Measurements from ENCODE around the gene PLAAT1. TPM values are rescaled to one million over a fixed set of nuclear protein-coding genes. Genes with fewer than 3 reads are reported as not detected.

PLAAT1 gene
- total RNA-seq, 1 experiment from 2014 or later: not detected

- ChIA-PET CTCF (no interaction called here), RAD21 (ENCODE audit: low non-redundant PET in 1 of 2, low total read pairs in 2 of 2, uncharacterized antibody in 2 of 2, unreplicated experiment in 2 of 2) (no interaction called here), POLR2A (no interaction called here)
- no peaks in the 10 kb centered on the region for H4K20me1 ChIP-seq (ENCODE audit: insufficient read depth)
- no peak overlapping the region for H3K4me2 ChIP-seq (ENCODE audit: low read length)
- no peaks in the 10 kb centered on the region for H3K4me1 ChIP-seq (ENCODE audit: control insufficient read depth in 1 of 2, insufficient read depth in 2 of 2, low read length in 2 of 2)
- BruUV-seq (replicated peaks): no TSS peak
- TF ChIP-seq TCF7L2 (IDR thresholded peaks at IDR 0.05; ENCODE audit: borderline replicate concordance, extremely low read depth, insufficient read depth, insufficient read length) (no peak), ELF1 (IDR thresholded peaks at IDR 0.05; ENCODE audit: borderline replicate concordance, low read depth) (no peak), SRF (IDR thresholded peaks at IDR 0.05; ENCODE audit: low read depth) (no peak), CBX3 (IDR thresholded peaks at IDR 0.05; ENCODE audit: low read depth) (no peak), SP1 (IDR thresholded peaks at IDR 0.05; ENCODE audit: low read depth) (no peak)
- no peak overlapping the region for H2AFZ ChIP-seq (ENCODE audit: low read depth, low read length, poor library complexity, severe bottlenecking)
- H3K9ac ChIP-seq (ENCODE audit: low read length): no peak overlapping the region
- no peaks in the 10 kb centered on the region for H3K9me3 ChIP-seq (ENCODE audit: control insufficient read depth in 1 of 2, insufficient read depth in 1 of 2, low read depth in 1 of 2, low read length in 2 of 2)
- intact Hi-C loops (cut with micrococcal nuclease): no loop called here
- H3K4me3 ChIP-seq (replicated peaks in 1 of 2; ENCODE audit: low read depth in 1 of 2, low read length in 2 of 2): no peak overlapping the region
- ATAC-seq: no peak
- no peak for DNase-seq (ENCODE audit: low read depth, low spot score)
- H3K36me3 ChIP-seq (ENCODE audit: control insufficient read depth in 1 of 2, insufficient read depth in 2 of 2, low read length in 2 of 2): no peaks in the 10 kb centered on the region
- H3K27me3 ChIP-seq (ENCODE audit: insufficient read depth, low read length): peaks cover 10% of the 10 kb centered on the region; the same call in 1 of the 2 replicates
- H3K27ac ChIP-seq (ENCODE audit: low read depth, low read length): no peak overlapping the region
- H3K79me2 ChIP-seq (ENCODE audit: insufficient read depth, low read length): no peaks in the 10 kb centered on the region
- no peaks in the 10 kb centered on the region for H3K9me2 ChIP-seq (ENCODE audit: insufficient read depth)
Observed at GRCh38 chr3:193214445-193214844, 26.6 kb upstream of the PLAAT1 start.

DNA sequence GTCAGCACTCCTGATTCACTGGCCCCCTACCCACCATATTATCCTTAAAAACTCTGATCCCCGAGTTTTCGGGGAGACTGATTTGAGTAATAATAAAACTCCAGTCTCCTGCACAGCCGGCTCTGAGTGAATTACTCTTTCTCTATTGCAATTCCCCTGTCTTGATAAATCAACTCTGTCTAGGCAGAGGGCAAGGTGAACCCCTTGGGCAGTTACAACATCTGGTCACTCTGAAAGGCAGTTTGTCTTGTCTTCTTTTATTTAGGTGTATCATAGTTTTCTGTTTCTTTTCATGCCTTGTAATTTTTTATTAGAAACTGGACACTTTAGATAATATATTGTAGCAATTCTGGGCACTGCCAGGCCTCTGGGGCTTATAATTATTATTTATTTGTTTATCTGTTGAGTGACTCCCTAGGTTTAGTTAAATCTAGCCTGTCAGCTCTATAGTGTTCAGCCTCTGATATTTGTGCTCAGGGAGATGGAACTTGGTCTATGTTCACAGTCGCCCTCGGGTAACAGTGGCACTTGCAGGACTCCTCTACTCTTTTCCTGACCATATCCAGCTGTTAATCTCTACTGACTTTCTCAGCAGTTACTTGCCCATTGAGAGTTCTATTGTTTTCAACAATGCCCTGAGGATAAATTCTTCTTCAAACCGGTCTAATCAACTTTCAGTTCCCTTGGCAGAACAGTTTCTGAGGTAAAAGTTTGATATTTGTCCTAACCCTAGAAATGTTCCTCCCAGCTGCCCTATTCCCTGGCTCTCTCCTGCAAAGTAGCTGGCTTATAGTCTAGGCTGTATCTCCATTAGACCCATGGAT, 15.5 kb upstream of the PLAAT1 start:
- intact Hi-C loops (cut with micrococcal nuclease): loop anchor here (10.0 kb wide), 1 partner anchor 411 kb away; no protein-coding TSS in a partner anchor
- CTCF ChIA-PET: no interaction called here
- H3K27me3 ChIP-seq (ENCODE audit: insufficient read depth, low read length): peaks cover 42% of the 10 kb centered on the region

More for the DNA sequence above, 15.5 kb upstream of the PLAAT1 start:
- ATAC-seq: no peak
- no peaks in the 10 kb centered on the region for H3K36me3 ChIP-seq (ENCODE audit: control insufficient read depth in 1 of 2, insufficient read depth in 2 of 2, low read length in 2 of 2)
- H3K79me2 ChIP-seq (ENCODE audit: insufficient read depth, low read length): no peaks in the 10 kb centered on the region
- H3K9me2 ChIP-seq (ENCODE audit: insufficient read depth): no peaks in the 10 kb centered on the region
- ChIA-PET RAD21 (ENCODE audit: low non-redundant PET in 1 of 2, low total read pairs in 2 of 2, uncharacterized antibody in 2 of 2, unreplicated experiment in 2 of 2) (no interaction called here), POLR2A (interaction anchor here (0.6 kb wide), 1 partner anchor 11 kb away, joined by 3 read pairs; no protein-coding TSS in a partner anchor)
- H3K4me1 ChIP-seq (ENCODE audit: control insufficient read depth in 1 of 2, insufficient read depth in 2 of 2, low read length in 2 of 2): no peaks in the 10 kb centered on the region
- no peak overlapping the region for H3K4me3 ChIP-seq (replicated peaks in 1 of 2; ENCODE audit: low read depth in 1 of 2, low read length in 2 of 2)
- TF ChIP-seq REST (IDR thresholded peaks at IDR 0.05; ENCODE audit: low read depth): no peak
- no peak overlapping the region for H3K27ac ChIP-seq (ENCODE audit: low read depth, low read length)
- no TSS peak for BruUV-seq (replicated peaks)
- no peak overlapping the region for H3K9ac ChIP-seq (ENCODE audit: low read length)
- H3K9me3 ChIP-seq (ENCODE audit: control insufficient read depth in 1 of 2, insufficient read depth in 1 of 2, low read depth in 1 of 2, low read length in 2 of 2): no peaks in the 10 kb centered on the region
- H3K4me2 ChIP-seq (ENCODE audit: low read length): no peak overlapping the region
- DNase-seq (ENCODE audit: low read depth, low spot score): no peak
- no peak overlapping the region for H2AFZ ChIP-seq (ENCODE audit: low read depth, low read length, poor library complexity, severe bottlenecking)
- no peaks in the 10 kb centered on the region for H4K20me1 ChIP-seq (ENCODE audit: insufficient read depth)
